ENCODE data around the gene WWOX. TPM values are rescaled to one million over a fixed set of nuclear protein-coding genes. Genes with fewer than 3 reads are reported as not detected.

WWOX gene
- total RNA-seq, 2 experiments from 2014 or later, result 14.3 to 16.5 TPM

DNA sequence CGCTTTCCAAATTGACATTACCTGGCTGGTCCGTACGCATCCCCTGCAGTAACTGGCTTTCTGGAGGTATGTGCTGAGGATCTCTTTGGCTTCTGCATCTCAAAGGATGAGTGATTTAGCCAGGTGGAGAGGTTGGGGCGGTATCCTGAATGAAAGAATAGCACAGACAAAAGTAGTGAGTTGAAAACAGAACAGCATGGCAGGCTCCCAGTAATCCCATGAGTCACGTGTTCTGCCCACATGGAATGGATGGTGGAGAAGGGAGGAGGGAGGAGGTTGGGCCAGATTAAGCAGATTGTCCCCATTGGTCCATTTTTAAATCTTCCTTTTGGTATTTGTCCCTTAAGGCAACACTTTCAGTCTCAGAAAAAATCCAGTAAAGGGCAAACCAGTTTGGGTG is 176.0 kb downstream of the WWOX start:
- Mint-ChIP-seq H3K27me3 (no peaks in the 10 kb centered on the region), H3K9me3 (no peaks in the 10 kb centered on the region), H3K36me3 (no peaks in the 10 kb centered on the region), H3K27ac (no peak overlapping the region), H3K4me1 (ENCODE audit: low read depth) (no peaks in the 10 kb centered on the region), H3K4me3 (no peak overlapping the region)
- POLR2A ChIA-PET, result no interaction called here
- CTCF ChIA-PET, result interaction anchor here (0.6 kb wide), 1 partner anchor 125 kb away, joined by 5 read pairs; no protein-coding TSS in a partner anchor
- intact Hi-C loops (cut with micrococcal nuclease), result no loop called here
- DNase-seq, result no peak

DNA sequence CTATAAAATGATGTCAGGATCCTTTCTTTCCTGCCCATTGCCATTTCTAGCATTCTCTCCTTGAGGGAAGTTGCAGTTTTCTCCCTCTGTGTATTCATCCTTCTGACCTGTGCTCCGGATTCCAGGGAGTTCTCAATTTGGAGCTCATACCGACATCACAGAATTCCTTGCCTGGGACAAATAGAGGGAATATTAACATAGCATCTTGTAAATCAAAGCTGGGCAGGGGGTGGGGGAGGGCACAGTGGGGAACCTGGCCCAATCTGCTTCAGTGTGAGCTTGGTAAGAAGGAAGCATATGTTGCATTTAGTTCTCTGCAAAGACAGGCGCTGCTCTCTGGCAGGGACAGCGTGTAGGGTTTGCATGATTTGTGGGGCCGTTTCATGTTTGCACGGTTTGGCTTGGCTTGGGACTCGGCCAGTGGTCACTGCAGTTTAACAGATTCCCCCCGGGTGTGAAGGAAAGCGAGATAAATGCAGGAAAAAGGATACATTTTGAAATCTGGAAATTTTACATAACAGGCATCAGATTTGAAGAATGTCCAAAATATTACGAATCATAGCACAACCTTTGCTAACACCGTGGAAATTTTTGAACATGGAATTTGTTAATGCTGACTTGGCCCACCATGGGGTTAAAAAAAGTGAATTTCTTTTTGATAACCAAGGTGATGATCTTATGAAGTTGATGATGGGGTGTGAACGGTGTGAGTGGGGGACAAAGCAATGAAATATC is 178.0 kb downstream of the WWOX start:
- H3K4me1 Mint-ChIP-seq (ENCODE audit: low read depth), result no peaks in the 10 kb centered on the region
- no peak overlapping the region for H3K4me3 Mint-ChIP-seq
- DNase-seq, result no peak
- H3K27ac Mint-ChIP-seq, result no peak overlapping the region
- no peaks in the 10 kb centered on the region for H3K9me3 Mint-ChIP-seq
- peaks cover 4% of the 10 kb centered on the region for H3K36me3 Mint-ChIP-seq
- no peaks in the 10 kb centered on the region for H3K27me3 Mint-ChIP-seq
- intact Hi-C loops (cut with micrococcal nuclease), result no loop called here
- ChIA-PET CTCF (interaction anchor here (0.6 kb wide), 1 partner anchor 15 kb away, joined by 3 read pairs; no protein-coding TSS in a partner anchor), POLR2A (no interaction called here)

DNA sequence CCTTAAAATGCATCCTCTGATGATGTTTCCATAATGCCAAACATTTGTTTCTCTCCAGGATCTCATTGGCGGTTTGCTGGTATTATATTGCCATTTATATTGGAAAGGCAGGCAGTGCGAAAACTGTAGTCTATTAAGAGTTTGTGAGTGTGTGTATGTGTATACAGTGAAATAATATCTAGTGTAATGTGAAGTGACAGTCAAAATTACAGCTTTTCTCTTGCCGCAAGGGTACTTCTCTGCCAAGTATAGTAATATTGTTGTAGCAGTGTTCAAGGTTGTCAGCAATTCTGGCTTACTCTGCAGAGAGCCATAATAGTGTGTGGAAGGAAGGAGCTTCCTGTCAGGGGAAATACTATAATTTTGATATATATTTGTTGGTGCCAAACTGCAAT is 178.6 kb downstream of the WWOX start:
- H3K4me1 Mint-ChIP-seq (ENCODE audit: low read depth), result no peaks in the 10 kb centered on the region
- H3K4me3 Mint-ChIP-seq, result no peak overlapping the region
- intact Hi-C loops (cut with micrococcal nuclease), result no loop called here

GRCh38 chr16:78281115-78281514 is 181.7 kb downstream of the WWOX start:
- H3K27me3 Mint-ChIP-seq, result no peaks in the 10 kb centered on the region
- POLR2A ChIA-PET, result no interaction called here
- no peak overlapping the region for H3K27ac Mint-ChIP-seq
- H3K4me1 Mint-ChIP-seq (ENCODE audit: low read depth), result no peaks in the 10 kb centered on the region
- H3K36me3 Mint-ChIP-seq, result peaks cover 4% of the 10 kb centered on the region
- no peak overlapping the region for H3K4me3 Mint-ChIP-seq
- DNase-seq, result no peak
- CTCF ChIA-PET, result no interaction called here
- no peaks in the 10 kb centered on the region for H3K9me3 Mint-ChIP-seq
- intact Hi-C loops (cut with micrococcal nuclease), result no loop called here

More for the DNA sequence above, 178.6 kb downstream of the WWOX start:
- no peak for DNase-seq
- POLR2A ChIA-PET, result no interaction called here
- CTCF ChIA-PET, result interaction anchor here (0.6 kb wide), 1 partner anchor 15 kb away, joined by 3 read pairs; no protein-coding TSS in a partner anchor
- Mint-ChIP-seq H3K9me3 (no peaks in the 10 kb centered on the region), H3K27ac (no peak overlapping the region), H3K27me3 (no peaks in the 10 kb centered on the region), H3K36me3 (peaks cover 4% of the 10 kb centered on the region)

DNA sequence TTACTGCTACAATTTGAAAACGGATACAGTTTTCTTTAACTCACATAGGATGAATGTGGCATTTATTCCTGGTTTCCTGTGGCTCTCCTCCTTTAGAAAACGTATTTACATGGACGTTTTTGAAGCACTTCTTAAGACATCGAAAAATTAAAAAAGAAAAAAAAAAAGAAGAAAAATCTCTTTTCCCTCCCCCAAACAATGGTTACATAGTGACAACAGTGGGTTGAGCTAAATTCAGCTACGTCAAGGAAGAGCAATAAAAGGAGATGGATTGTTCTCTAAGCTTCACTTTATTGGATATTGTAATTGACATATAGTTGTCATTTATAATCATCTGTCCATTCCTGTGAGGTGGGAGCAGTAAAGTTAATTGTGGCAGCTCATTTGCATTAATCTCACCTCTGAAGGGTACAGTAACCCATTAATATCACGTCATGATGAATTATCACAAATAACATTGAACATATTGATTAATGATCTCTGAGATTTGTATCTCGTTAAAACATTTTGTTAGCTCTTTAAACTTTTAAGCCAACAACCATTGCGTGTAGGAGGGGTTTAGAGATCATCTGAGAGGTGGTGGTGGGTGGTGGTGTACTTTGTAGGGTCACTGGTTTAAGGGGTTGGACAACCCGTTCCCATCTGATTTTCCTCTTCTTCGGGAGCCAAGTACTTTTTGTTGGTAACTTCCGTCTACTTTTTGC is 184.2 kb downstream of the WWOX start:
- POLR2A ChIA-PET, result no interaction called here
- CTCF ChIA-PET, result no interaction called here
- H3K4me1 Mint-ChIP-seq (ENCODE audit: low read depth), result no peaks in the 10 kb centered on the region

DNA sequence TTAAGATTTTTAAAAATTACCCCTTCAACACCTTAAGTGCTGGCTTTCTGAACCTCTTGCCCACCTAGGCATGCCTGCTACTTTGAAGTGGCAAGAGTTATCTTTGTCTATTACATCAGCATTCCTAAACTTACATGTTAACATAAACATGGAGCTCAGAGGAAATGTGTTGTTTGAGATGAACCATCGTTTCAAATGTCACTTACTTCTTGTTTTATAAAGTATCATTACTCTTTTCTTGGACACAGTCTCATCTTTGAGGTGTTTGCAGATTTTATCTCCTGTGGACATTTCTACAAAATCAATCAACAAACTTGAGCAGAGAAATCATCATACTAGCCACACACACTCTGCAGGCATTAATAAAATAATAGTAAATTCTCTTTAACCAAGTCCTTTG is 184.9 kb downstream of the WWOX start:
- peaks cover 4% of the 10 kb centered on the region for H3K36me3 Mint-ChIP-seq
- CTCF ChIA-PET, result no interaction called here
- no peaks in the 10 kb centered on the region for H3K27me3 Mint-ChIP-seq
- intact Hi-C loops (cut with micrococcal nuclease), result no loop called here
- no peak overlapping the region for H3K4me3 Mint-ChIP-seq
- no peak for DNase-seq
- H3K4me1 Mint-ChIP-seq (ENCODE audit: low read depth), result no peaks in the 10 kb centered on the region
- H3K9me3 Mint-ChIP-seq, result no peaks in the 10 kb centered on the region
- no peak overlapping the region for H3K27ac Mint-ChIP-seq
- POLR2A ChIA-PET, result no interaction called here

More for the DNA sequence above, 184.2 kb downstream of the WWOX start:
- H3K27me3 Mint-ChIP-seq, result no peaks in the 10 kb centered on the region
- DNase-seq, result no peak
- intact Hi-C loops (cut with micrococcal nuclease), result no loop called here
- no peak overlapping the region for H3K4me3 Mint-ChIP-seq
- peaks cover 4% of the 10 kb centered on the region for H3K36me3 Mint-ChIP-seq
- no peaks in the 10 kb centered on the region for H3K9me3 Mint-ChIP-seq
- no peak overlapping the region for H3K27ac Mint-ChIP-seq

- ChIA-PET POLR2A (no interaction called here), CTCF (no interaction called here)
- Mint-ChIP-seq H3K27ac (no peak overlapping the region), H3K27me3 (no peaks in the 10 kb centered on the region), H3K4me3 (no peak overlapping the region), H3K36me3 (peaks cover 4% of the 10 kb centered on the region), H3K9me3 (no peaks in the 10 kb centered on the region), H3K4me1 (ENCODE audit: low read depth) (no peaks in the 10 kb centered on the region)
- intact Hi-C loops (cut with micrococcal nuclease), result no loop called here
- no peak for DNase-seq
These were observed 185.5 kb downstream of the WWOX start for GRCh38 chr16:78284957-78285434.

- Mint-ChIP-seq H3K27me3 (no peaks in the 10 kb centered on the region), H3K9me3 (no peaks in the 10 kb centered on the region), H3K4me1 (ENCODE audit: low read depth) (no peaks in the 10 kb centered on the region), H3K36me3 (peaks cover 4% of the 10 kb centered on the region), H3K27ac (no peak overlapping the region), H3K4me3 (no peak overlapping the region)
- DNase-seq, result no peak
- intact Hi-C loops (cut with micrococcal nuclease), result no loop called here
- ChIA-PET CTCF (no interaction called here), POLR2A (no interaction called here)
These were observed 186.0 kb downstream of the WWOX start for GRCh38 chr16:78285437-78285922.

GRCh38 chr16:78286065-78286464 is 186.6 kb downstream of the WWOX start:
- H3K4me3 Mint-ChIP-seq, result no peak overlapping the region
- H3K27me3 Mint-ChIP-seq, result no peaks in the 10 kb centered on the region
- ChIA-PET POLR2A (interaction anchor here (0.6 kb wide), 1 partner anchor 155 kb away, joined by 3 read pairs; no protein-coding TSS in a partner anchor), CTCF (no interaction called here)
- no peak for DNase-seq
- intact Hi-C loops (cut with micrococcal nuclease), result no loop called here
- no peaks in the 10 kb centered on the region for H3K9me3 Mint-ChIP-seq
- H3K27ac Mint-ChIP-seq, result no peak overlapping the region
- H3K4me1 Mint-ChIP-seq (ENCODE audit: low read depth), result no peaks in the 10 kb centered on the region
- peaks cover 2% of the 10 kb centered on the region for H3K36me3 Mint-ChIP-seq

GRCh38 chr16:78288888-78289287 is 189.4 kb downstream of the WWOX start:
- POLR2A ChIA-PET, result no interaction called here
- intact Hi-C loops (cut with micrococcal nuclease), result no loop called here
- no peak overlapping the region for H3K4me3 Mint-ChIP-seq
- no peaks in the 10 kb centered on the region for H3K9me3 Mint-ChIP-seq
- DNase-seq, result no peak
- no peaks in the 10 kb centered on the region for H3K27me3 Mint-ChIP-seq
- CTCF ChIA-PET, result no interaction called here
- no peak overlapping the region for H3K27ac Mint-ChIP-seq
- no peaks in the 10 kb centered on the region for H3K4me1 Mint-ChIP-seq (ENCODE audit: low read depth)
- no peaks in the 10 kb centered on the region for H3K36me3 Mint-ChIP-seq

DNA sequence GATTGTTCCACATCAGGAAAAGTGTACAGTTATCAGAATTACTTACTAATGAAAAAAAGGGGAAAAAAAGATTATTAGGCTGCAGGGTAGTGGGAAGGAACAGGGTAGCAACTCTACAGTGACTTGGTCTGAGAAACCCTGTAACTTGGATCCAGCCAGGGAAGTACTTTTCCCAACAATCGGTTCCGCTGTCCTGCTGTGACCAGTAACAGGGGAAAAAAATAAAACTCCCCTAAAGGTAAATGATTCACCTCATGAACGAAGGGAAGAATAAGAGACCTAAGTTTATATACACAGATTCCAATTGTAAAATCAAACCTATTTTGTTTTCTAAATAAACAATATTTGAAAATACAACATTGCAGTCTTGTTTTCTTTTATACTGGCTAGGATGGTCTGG is 189.9 kb downstream of the WWOX start:
- Mint-ChIP-seq H3K27ac (no peak overlapping the region), H3K4me3 (no peak overlapping the region), H3K4me1 (ENCODE audit: low read depth) (no peaks in the 10 kb centered on the region), H3K27me3 (no peaks in the 10 kb centered on the region), H3K9me3 (no peaks in the 10 kb centered on the region), H3K36me3 (no peaks in the 10 kb centered on the region)
- intact Hi-C loops (cut with micrococcal nuclease), result no loop called here
- CTCF ChIA-PET, result no interaction called here
- no peak for DNase-seq
- POLR2A ChIA-PET, result no interaction called here

DNA sequence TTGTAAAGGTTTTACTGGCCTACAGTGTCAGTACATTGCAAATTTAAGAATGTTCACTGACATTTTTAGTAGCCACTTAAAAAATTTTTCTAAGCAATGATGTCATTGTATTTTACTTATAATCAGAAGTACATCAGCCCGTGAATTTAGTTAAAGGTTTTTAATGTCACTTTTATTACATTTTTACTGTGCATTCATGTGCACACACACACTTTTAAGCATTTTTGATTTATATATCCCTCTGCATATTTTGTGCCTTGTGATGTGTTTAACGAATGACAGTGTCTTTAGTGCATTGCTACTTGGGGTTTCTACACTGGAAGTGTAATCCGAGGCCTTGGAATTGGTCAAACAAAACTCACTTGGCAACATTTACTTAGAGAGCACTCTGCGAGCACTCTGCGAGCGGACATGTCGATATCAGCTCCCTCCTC is 190.4 kb downstream of the WWOX start:
- POLR2A ChIA-PET, result no interaction called here
- intact Hi-C loops (cut with micrococcal nuclease), result no loop called here
- CTCF ChIA-PET, result no interaction called here
- Mint-ChIP-seq H3K27ac (no peak overlapping the region), H3K9me3 (no peaks in the 10 kb centered on the region), H3K4me3 (no peak overlapping the region), H3K27me3 (no peaks in the 10 kb centered on the region), H3K4me1 (ENCODE audit: low read depth) (no peaks in the 10 kb centered on the region), H3K36me3 (no peaks in the 10 kb centered on the region)
- DNase-seq, result no peak

- no peak for DNase-seq
- Mint-ChIP-seq H3K4me1 (ENCODE audit: low read depth) (no peaks in the 10 kb centered on the region), H3K9me3 (no peaks in the 10 kb centered on the region), H3K27me3 (no peaks in the 10 kb centered on the region), H3K4me3 (no peak overlapping the region), H3K27ac (no peak overlapping the region), H3K36me3 (no peaks in the 10 kb centered on the region)
- intact Hi-C loops (cut with micrococcal nuclease), result no loop called here
- ChIA-PET CTCF (no interaction called here), POLR2A (no interaction called here)
These were observed 190.9 kb downstream of the WWOX start for GRCh38 chr16:78290395-78290794.
